ENCODE measurements around the gene DEDD2.

DNA sequence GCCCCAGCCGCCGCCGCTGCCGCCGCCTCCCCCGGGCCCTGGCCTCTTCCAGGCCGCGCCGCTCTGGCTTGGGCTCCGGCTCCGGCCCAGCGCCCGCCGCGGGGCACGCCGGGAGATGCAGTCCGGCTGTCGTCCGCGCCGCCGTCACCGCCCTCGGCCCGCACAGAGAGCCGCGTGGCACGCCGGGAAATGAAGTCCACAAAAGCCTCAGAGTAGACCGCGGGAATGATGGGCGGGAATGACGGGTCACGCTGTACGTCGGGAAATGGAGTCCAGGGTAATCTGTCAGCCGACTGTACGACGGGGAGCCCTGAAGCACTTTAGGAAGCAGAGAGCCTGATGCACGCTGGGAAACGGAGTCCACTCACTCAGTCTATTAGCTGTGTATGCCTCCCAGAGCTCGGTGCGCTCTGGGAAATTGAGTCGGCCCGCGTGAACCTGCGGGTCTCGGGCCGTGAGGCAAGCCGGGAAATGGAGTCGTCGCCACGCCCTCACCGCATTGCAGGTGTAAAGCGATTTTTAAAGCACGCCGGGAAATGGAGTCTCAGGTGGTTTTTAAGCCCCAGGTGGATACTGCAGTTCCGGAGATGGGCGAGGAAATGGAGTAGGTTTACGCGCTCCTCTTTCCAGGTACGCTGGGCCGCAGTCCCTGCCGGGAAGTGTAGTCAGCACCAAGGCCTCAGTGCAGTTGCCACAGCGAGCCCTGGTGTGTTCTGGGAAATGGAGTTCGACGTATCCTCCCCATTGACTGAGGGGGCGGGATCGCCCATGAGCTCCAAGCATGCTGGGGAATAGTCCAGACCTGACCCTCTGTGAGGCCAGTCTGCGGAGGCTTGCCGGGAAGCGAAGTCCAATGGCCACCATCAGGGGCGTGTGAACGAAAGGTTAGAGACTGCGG is 25.3 kb upstream of the DEDD2 start, which contains the start of gene GSK3A:
- TF ChIP-seq CTCF (IDR thresholded peaks at IDR 0.05 in 8 of 11, conservative IDR thresholded peaks at IDR 0.05 in 3 of 11) (peak in 3 of 11 experiments; percentile 5 to 14 (median 14)), POLR2A (IDR thresholded peaks at IDR 0.05) (peak in 2 of 3 donors; percentile 64 to 87), POLR2AphosphoS5 (IDR thresholded peaks at IDR 0.05) (peak; percentile 89 to 97 (median 96))

All from spleen (tissue), 7 donors.